Measurements from ENCODE around the gene NCS1.

The NCS1 gene

GRCh38 chr9:130201399-130201873, 29.2 kb downstream of the NCS1 start:
- Mint-ChIP-seq H3K27ac (no peak overlapping the region), H3K36me3 (ENCODE audit: low read depth) (no peaks in the 10 kb centered on the region), H3K4me1 (ENCODE audit: low read depth) (no peaks in the 10 kb centered on the region), H3K27me3 (ENCODE audit: low read depth) (no peaks in the 10 kb centered on the region), H3K4me3 (no peak overlapping the region), H3K9me3 (no peaks in the 10 kb centered on the region)

GRCh38 chr9:130201974-130202373, 29.8 kb downstream of the NCS1 start:
- no peak overlapping the region for H3K27ac Mint-ChIP-seq
- no peaks in the 10 kb centered on the region for H3K27me3 Mint-ChIP-seq (ENCODE audit: low read depth)
- H3K36me3 Mint-ChIP-seq (ENCODE audit: low read depth), result no peaks in the 10 kb centered on the region
- no peak overlapping the region for H3K4me3 Mint-ChIP-seq
- H3K4me1 Mint-ChIP-seq (ENCODE audit: low read depth), result no peaks in the 10 kb centered on the region
- no peaks in the 10 kb centered on the region for H3K9me3 Mint-ChIP-seq

GRCh38 chr9:130204341-130204740, 32.1 kb downstream of the NCS1 start:
- H3K27me3 Mint-ChIP-seq (ENCODE audit: low read depth), result peaks cover 3% of the 10 kb centered on the region
- H3K9me3 Mint-ChIP-seq, result no peaks in the 10 kb centered on the region
- no peaks in the 10 kb centered on the region for H3K36me3 Mint-ChIP-seq (ENCODE audit: low read depth)
- H3K4me3 Mint-ChIP-seq, result no peak overlapping the region
- no peak overlapping the region for H3K27ac Mint-ChIP-seq
- H3K4me1 Mint-ChIP-seq (ENCODE audit: low read depth), result no peaks in the 10 kb centered on the region

- Mint-ChIP-seq H3K4me1 (ENCODE audit: low read depth) (no peaks in the 10 kb centered on the region), H3K9me3 (no peaks in the 10 kb centered on the region), H3K36me3 (ENCODE audit: low read depth) (no peaks in the 10 kb centered on the region), H3K27ac (no peak overlapping the region), H3K4me3 (no peak overlapping the region), H3K27me3 (ENCODE audit: low read depth) (peaks cover 3% of the 10 kb centered on the region)
Observed at GRCh38 chr9:130204959-130205358, 32.8 kb downstream of the NCS1 start.

GRCh38 chr9:130205912-130206311, 33.7 kb downstream of the NCS1 start:
- Mint-ChIP-seq H3K4me3 (no peak overlapping the region), H3K27ac (no peak overlapping the region), H3K4me1 (ENCODE audit: low read depth) (no peaks in the 10 kb centered on the region), H3K9me3 (no peaks in the 10 kb centered on the region), H3K36me3 (ENCODE audit: low read depth) (no peaks in the 10 kb centered on the region), H3K27me3 (ENCODE audit: low read depth) (peaks cover 3% of the 10 kb centered on the region)

GRCh38 chr9:130206579-130206978, 34.4 kb downstream of the NCS1 start:
- Mint-ChIP-seq H3K4me1 (ENCODE audit: low read depth) (no peaks in the 10 kb centered on the region), H3K4me3 (no peak overlapping the region), H3K36me3 (ENCODE audit: low read depth) (no peaks in the 10 kb centered on the region), H3K9me3 (no peaks in the 10 kb centered on the region), H3K27ac (no peak overlapping the region), H3K27me3 (ENCODE audit: low read depth) (peaks cover 3% of the 10 kb centered on the region)

GRCh38 chr9:130207241-130207992, 35.2 kb downstream of the NCS1 start:
- Mint-ChIP-seq H3K27ac (no peak overlapping the region), H3K4me1 (ENCODE audit: low read depth) (no peaks in the 10 kb centered on the region), H3K4me3 (no peak overlapping the region), H3K36me3 (ENCODE audit: low read depth) (no peaks in the 10 kb centered on the region), H3K27me3 (ENCODE audit: low read depth) (peaks cover 3% of the 10 kb centered on the region), H3K9me3 (no peaks in the 10 kb centered on the region)

GRCh38 chr9:130208600-130209347, 36.6 kb downstream of the NCS1 start:
- Mint-ChIP-seq H3K36me3 (ENCODE audit: low read depth) (no peaks in the 10 kb centered on the region), H3K4me3 (no peak overlapping the region), H3K4me1 (ENCODE audit: low read depth) (no peaks in the 10 kb centered on the region), H3K9me3 (no peaks in the 10 kb centered on the region), H3K27ac (no peak overlapping the region), H3K27me3 (ENCODE audit: low read depth) (peaks cover 3% of the 10 kb centered on the region)

GRCh38 chr9:130209422-130209821, 37.2 kb downstream of the NCS1 start:
- Mint-ChIP-seq H3K4me1 (ENCODE audit: low read depth) (no peaks in the 10 kb centered on the region), H3K4me3 (no peak overlapping the region), H3K36me3 (ENCODE audit: low read depth) (no peaks in the 10 kb centered on the region), H3K27ac (no peak overlapping the region), H3K27me3 (ENCODE audit: low read depth) (peaks cover 3% of the 10 kb centered on the region), H3K9me3 (no peaks in the 10 kb centered on the region)

- H3K27ac Mint-ChIP-seq, result no peak overlapping the region
- H3K4me3 Mint-ChIP-seq, result no peak overlapping the region
- no peaks in the 10 kb centered on the region for H3K9me3 Mint-ChIP-seq
- H3K36me3 Mint-ChIP-seq (ENCODE audit: low read depth), result no peaks in the 10 kb centered on the region
- H3K27me3 Mint-ChIP-seq (ENCODE audit: low read depth), result peaks cover 3% of the 10 kb centered on the region
- no peaks in the 10 kb centered on the region for H3K4me1 Mint-ChIP-seq (ENCODE audit: low read depth)
Observed at GRCh38 chr9:130211548-130212226, 39.5 kb downstream of the NCS1 start.

GRCh38 chr9:130212543-130213297, 40.5 kb downstream of the NCS1 start:
- H3K4me3 Mint-ChIP-seq, result no peak overlapping the region
- no peak overlapping the region for H3K27ac Mint-ChIP-seq
- no peaks in the 10 kb centered on the region for H3K36me3 Mint-ChIP-seq (ENCODE audit: low read depth)

GRCh38 chr9:130213911-130214761, 41.9 kb downstream of the NCS1 start:
- Mint-ChIP-seq H3K27ac (no peak overlapping the region), H3K9me3 (no peaks in the 10 kb centered on the region), H3K4me1 (ENCODE audit: low read depth) (no peaks in the 10 kb centered on the region), H3K4me3 (no peak overlapping the region), H3K36me3 (ENCODE audit: low read depth) (no peaks in the 10 kb centered on the region), H3K27me3 (ENCODE audit: low read depth) (no peaks in the 10 kb centered on the region)

More at GRCh38 chr9:130212543-130213297, 40.5 kb downstream of the NCS1 start:
- Mint-ChIP-seq H3K27me3 (ENCODE audit: low read depth) (peaks cover 3% of the 10 kb centered on the region), H3K9me3 (no peaks in the 10 kb centered on the region), H3K4me1 (ENCODE audit: low read depth) (no peaks in the 10 kb centered on the region)

GRCh38 chr9:130214776-130215340, 42.7 kb downstream of the NCS1 start:
- H3K4me1 Mint-ChIP-seq (ENCODE audit: low read depth), result no peaks in the 10 kb centered on the region
- H3K9me3 Mint-ChIP-seq, result no peaks in the 10 kb centered on the region
- no peaks in the 10 kb centered on the region for H3K27me3 Mint-ChIP-seq (ENCODE audit: low read depth)
- H3K27ac Mint-ChIP-seq, result no peak overlapping the region
- no peak overlapping the region for H3K4me3 Mint-ChIP-seq
- H3K36me3 Mint-ChIP-seq (ENCODE audit: low read depth), result no peaks in the 10 kb centered on the region
